K562 (cell line): Measurements from ENCODE around the gene BCL2A1. TPM values are rescaled to one million over a fixed set of nuclear protein-coding genes. Genes with fewer than 3 reads are reported as not detected.

Experiments
- CEBPB ChIP-seq: fragments of 450-650 bp; IDR thresholded peaks from 2 replicates; pipeline ENCODE4 v1.6.1; 2016; ENCODE audit warnings: missing genetic modification characterization, missing compliant biosample characterization
- CEBPG ChIP-seq, 3 experiments: fragments of 200-800 bp in 1 of 3; sonication (Bioruptor generic) in 1 of 3; sonication (generic) in 1 of 3; formaldehyde crosslinking in 1 of 3; IDR thresholded peaks in 2 of 3; conservative IDR thresholded peaks in 1 of 3; 2 replicates each; pipeline versions ENCODE4 v1.6.1 to v1.8.0; 2016 to 2022; ENCODE audit warnings: missing compliant biosample characterization in 2 of 3, missing genetic modification characterization in 2 of 3, mild to moderate bottlenecking in 1 of 3, missing genetic modification reagents in 1 of 3
- ELK1 ChIP-seq: sonication (generic); formaldehyde crosslinking; IDR thresholded peaks from 2 replicates; pipeline ENCODE4 v1.8.1; 2022; ENCODE audit warnings: missing genetic modification reagents
- HLTF ChIP-seq: fragments of 450-650 bp; IDR thresholded peaks from 2 replicates; pipeline ENCODE4 v1.6.1; 2016
- IFI16 ChIP-seq: fragments of 250-450 bp; sonication (Bioruptor Pico); IDR thresholded peaks from 2 replicates; pipeline ENCODE4 v2.1.2; 2022; ENCODE audit warnings: mild to moderate bottlenecking, inconsistent platforms
- IRF2 ChIP-seq: sonication (generic); formaldehyde crosslinking; IDR thresholded peaks from 2 replicates; pipeline ENCODE4 v1.8.1; 2022; ENCODE audit warnings: mild to moderate bottlenecking, missing genetic modification reagents
- NFIC ChIP-seq: fragments of 450-650 bp; IDR thresholded peaks from 2 replicates; pipeline ENCODE4 v1.6.1; 2017; ENCODE audit warnings: mild to moderate bottlenecking, inconsistent platforms
- NR1H2 ChIP-seq: sonication (generic); formaldehyde crosslinking; IDR thresholded peaks from 2 replicates; pipeline ENCODE4 v1.4.0; 2020; ENCODE audit warnings: mild to moderate bottlenecking, missing genetic modification reagents
- NR2C2 ChIP-seq, 2 experiments: fragments of 200-800 bp in 1 of 2; sonication (Bioruptor generic) in 1 of 2; sonication (generic) in 1 of 2; formaldehyde crosslinking in 1 of 2; IDR thresholded peaks; 2 replicates each; pipeline versions ENCODE4 v1.6.1 to v1.8.0; 2016 to 2022; ENCODE audit warnings: mild to moderate bottlenecking in 1 of 2, missing compliant biosample characterization in 1 of 2, missing genetic modification characterization in 1 of 2, missing genetic modification reagents in 1 of 2
- PBX2 ChIP-seq, 2 experiments: IDR thresholded peaks in 1 of 2; conservative IDR thresholded peaks in 1 of 2; 2 replicates each; pipeline ENCODE4 v1.6.1; 2016; ENCODE audit warnings: low read depth in 2 of 2, mild to moderate bottlenecking in 1 of 2, missing compliant biosample characterization in 1 of 2, missing genetic modification characterization in 1 of 2, moderate library complexity in 1 of 2
- TBL1XR1 ChIP-seq, 2 experiments: IDR thresholded peaks; 2 replicates each; pipeline ENCODE4 v1.6.1; 2012; ENCODE audit warnings: improper control_type of control experiment in 2 of 2, low read length in 2 of 2, mild to moderate bottlenecking in 1 of 2
- TRIM24 ChIP-seq, 2 experiments: fragments of 450-650 bp; IDR thresholded peaks; 2 replicates each; pipeline ENCODE4 v1.6.1; 2016
- ZBTB33 ChIP-seq: sonication (generic); formaldehyde crosslinking; IDR thresholded peaks from 2 replicates; pipeline ENCODE4 v1.8.1; 2023; ENCODE audit warnings: mild to moderate bottlenecking, missing genetic modification reagents
- polyA plus RNA-seq, 8 experiments: library from polyadenylated mRNA; depleted of rRNA in 4 of 8; stranded (reverse) in 5 of 8; unstranded in 3 of 8; fragments of >200 nt; fragmentation: Nextera tagmentation in 2 of 8; fragmentation: Illumina TruSeq in 1 of 8; extraction: Ambion mirVana in 2 of 8; extraction: Trizol in 1 of 8; gene quantifications; 2 replicates each; pipeline versions ENCODE4 v1.2.1 to v1.2.3, GENCODE V29; 2011 to 2014; ENCODE audit warnings: inconsistent platforms in 1 of 8, missing spikeins in 1 of 8
- total RNA-seq, 7 experiments: library from RNA; depleted of rRNA in 6 of 7; stranded (reverse); fragments of >200 nt in 6 of 7; fragmentation: Illumina TruSeq in 2 of 7; extraction: Trizol in 2 of 7; gene quantifications; 2 replicates each; pipeline versions ENCODE4 v1.2.1 to v1.2.3, GENCODE V29; 2011 to 2021; ENCODE audit warnings: low replicate concordance in 1 of 7
- TF ChIP-seq, protein P1 (sequence below): sonication (generic); formaldehyde crosslinking; IDR thresholded peaks from 2 replicates; pipeline ENCODE4 v1.9.0; 2022; ENCODE audit warnings: mild to moderate bottlenecking, missing genetic modification reagents

Gene BCL2A1
- total and polyA plus RNA-seq, 9 of the 15 experiments (the other 6 are each of a cell fraction or from before 2014, with no cell fraction given), result 0.11 to 1.2 (median 0.25) TPM; not detected in 4

DNA sequence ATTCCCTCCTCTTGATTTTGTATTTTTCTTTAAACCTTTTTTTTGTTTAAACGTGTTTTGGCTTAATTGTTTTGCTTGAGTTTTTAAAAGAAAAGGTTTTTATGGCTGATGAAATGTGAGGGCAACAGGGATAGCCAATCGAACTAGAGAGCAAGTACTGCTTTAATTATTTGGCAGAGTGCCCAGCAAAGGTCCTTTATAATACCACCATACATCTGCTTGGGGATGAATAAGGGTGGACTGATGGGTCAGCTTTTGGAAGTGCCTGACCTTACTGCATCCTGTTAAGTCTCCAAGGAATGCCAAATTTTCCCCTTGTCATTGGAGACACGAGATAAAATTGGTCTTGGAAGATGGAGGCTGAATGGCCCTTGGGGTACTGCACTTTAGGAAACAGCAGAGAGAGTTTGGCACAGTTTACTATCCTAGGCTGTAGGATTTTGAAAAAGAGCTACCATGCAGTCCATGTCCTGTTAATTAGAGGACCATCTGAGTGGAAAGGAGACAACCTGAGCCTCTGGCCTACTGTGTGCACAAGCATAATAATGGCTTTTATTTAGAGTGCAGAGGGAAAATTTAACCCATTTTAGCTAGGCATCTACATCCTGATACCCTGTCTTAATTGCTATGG lies 54.4 kb downstream of the BCL2A1 start (continued):
- no peak for TF ChIP-seq TBL1XR1 (IDR thresholded peaks at IDR 0.05; ENCODE audit: low read length in 2 of 2)
- no peak for TF ChIP-seq IRF2 (CRISPR knock-in tag)
- no peak for TF ChIP-seq CEBPB (tag)
- no peak for TF ChIP-seq ZBTB33 (CRISPR knock-in tag)
- TF ChIP-seq TRIM24 (IDR thresholded peaks at IDR 0.05), result peak; percentile 83 to 91; a peak in 3 of 4 replicates
- no peak for TF ChIP-seq NR1H2 (CRISPR knock-in tag)
- TF ChIP-seq ELK1 (CRISPR knock-in tag), result no peak
- TF ChIP-seq HLTF, result no peak
- no peak for TF ChIP-seq PBX2 (CRISPR knock-in tag; IDR thresholded peaks at IDR 0.05; ENCODE audit: low read depth)
- no peak for TF ChIP-seq PBX2 (tag; conservative IDR thresholded peaks at IDR 0.05; ENCODE audit: low read depth)
- no peak for TF ChIP-seq IFI16
- peak; percentile 78 for TF ChIP-seq NFIC
- no peak for TF ChIP-seq CEBPG (CRISPR knock-in tag; IDR thresholded peaks at IDR 0.05)
- 0 out of 4 replicates have a peak, but pooled peaks of 1 of the 2 experiments have one; percentile 20 for TF ChIP-seq CEBPG (tag; conservative IDR thresholded peaks at IDR 0.05 in 1 of 2, IDR thresholded peaks at IDR 0.05 in 1 of 2)
- no peak for TF ChIP-seq NR2C2 (CRISPR knock-in tag; IDR thresholded peaks at IDR 0.05)
- no peak for TF ChIP-seq NR2C2 (tag; IDR thresholded peaks at IDR 0.05)
- TF ChIP-seq, protein P1, sequence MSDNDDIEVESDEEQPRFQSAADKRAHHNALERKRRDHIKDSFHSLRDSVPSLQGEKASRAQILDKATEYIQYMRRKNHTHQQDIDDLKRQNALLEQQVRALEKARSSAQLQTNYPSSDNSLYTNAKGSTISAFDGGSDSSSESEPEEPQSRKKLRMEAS, result no peak
